Measurements from ENCODE around the gene CCDC121. TPM values are rescaled to one million over a fixed set of nuclear protein-coding genes. Genes with fewer than 3 reads are reported as not detected.

CCDC121 gene
- total and polyA plus RNA-seq, 10 of the 15 experiments (the other 5 are each of a cell fraction or from before 2014, with no cell fraction given) = 0.34 to 1.2 (median 0.63) TPM

DNA sequence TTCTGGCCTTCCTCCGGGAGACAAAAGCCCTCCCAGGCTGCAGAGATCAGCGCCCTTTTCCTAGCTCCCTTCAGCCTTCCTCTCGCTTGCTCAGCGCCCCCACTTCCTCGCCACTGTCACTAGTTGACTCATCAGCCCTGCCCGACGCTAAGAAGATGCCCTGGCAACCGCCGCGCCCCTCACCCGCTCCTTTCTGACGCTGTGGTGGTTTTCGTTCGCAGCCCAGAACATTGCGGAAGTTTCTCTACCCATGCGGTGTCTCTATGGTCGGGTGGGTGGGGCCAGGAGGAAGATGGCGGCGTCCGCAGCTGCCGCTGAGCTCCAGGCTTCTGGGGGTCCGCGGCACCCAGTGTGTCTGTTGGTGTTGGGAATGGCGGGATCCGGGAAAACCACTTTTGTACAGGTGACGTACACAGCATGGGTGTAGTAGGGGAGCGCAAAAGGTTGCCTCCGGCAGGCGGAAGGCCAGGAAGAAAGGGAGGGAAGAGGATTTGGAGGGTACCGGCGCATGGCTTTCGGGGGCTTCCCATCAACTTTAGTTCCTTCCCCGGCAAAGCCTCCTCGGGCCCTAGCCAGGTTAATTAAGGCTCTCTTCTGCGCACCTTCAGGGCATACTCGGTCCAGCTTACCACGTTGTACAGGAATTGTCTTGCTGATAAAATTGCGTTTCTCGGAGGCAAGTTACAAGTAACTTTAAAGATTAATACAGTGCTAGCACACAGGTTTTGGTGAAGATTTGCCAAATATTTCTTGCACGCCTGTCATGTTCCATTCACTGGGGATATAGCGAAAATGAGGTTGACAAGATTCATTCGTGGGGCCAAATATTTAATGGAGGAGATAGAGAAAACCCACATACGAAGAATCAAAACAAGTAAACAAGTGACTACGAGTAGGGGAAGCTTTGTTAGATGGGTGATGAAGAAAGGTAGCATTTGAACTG lies at the start of gene CCDC121, which contains the start of gene GPN1 (continued):
- TF ChIP-seq, protein P1, sequence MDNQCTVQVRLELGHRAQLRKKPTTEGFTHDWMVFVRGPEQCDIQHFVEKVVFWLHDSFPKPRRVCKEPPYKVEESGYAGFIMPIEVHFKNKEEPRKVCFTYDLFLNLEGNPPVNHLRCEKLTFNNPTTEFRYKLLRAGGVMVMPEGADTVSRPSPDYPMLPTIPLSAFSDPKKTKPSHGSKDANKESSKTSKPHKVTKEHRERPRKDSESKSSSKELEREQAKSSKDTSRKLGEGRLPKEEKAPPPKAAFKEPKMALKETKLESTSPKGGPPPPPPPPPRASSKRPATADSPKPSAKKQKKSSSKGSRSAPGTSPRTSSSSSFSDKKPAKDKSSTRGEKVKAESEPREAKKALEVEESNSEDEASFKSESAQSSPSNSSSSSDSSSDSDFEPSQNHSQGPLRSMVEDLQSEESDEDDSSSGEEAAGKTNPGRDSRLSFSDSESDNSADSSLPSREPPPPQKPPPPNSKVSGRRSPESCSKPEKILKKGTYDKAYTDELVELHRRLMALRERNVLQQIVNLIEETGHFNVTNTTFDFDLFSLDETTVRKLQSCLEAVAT (IDR thresholded peaks at IDR 0.05) = peak; percentile 82
- no peak for TF ChIP-seq CHD4 (IDR thresholded peaks at IDR 0.05)
- peak; percentile 65 for TF ChIP-seq SP1 (IDR thresholded peaks at IDR 0.05; ENCODE audit: low read depth, low read length)
- TF ChIP-seq, protein P2, sequence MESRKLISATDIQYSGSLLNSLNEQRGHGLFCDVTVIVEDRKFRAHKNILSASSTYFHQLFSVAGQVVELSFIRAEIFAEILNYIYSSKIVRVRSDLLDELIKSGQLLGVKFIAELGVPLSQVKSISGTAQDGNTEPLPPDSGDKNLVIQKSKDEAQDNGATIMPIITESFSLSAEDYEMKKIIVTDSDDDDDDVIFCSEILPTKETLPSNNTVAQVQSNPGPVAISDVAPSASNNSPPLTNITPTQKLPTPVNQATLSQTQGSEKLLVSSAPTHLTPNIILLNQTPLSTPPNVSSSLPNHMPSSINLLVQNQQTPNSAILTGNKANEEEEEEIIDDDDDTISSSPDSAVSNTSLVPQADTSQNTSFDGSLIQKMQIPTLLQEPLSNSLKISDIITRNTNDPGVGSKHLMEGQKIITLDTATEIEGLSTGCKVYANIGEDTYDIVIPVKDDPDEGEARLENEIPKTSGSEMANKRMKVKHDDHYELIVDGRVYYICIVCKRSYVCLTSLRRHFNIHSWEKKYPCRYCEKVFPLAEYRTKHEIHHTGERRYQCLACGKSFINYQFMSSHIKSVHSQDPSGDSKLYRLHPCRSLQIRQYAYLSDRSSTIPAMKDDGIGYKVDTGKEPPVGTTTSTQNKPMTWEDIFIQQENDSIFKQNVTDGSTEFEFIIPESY (IDR thresholded peaks at IDR 0.05) = no peak
- TF ChIP-seq SMARCA5 (IDR thresholded peaks at IDR 0.05) = no peak
- peak; percentile 68 for TF ChIP-seq IKZF1 (conservative IDR thresholded peaks at IDR 0.05)
- TF ChIP-seq, protein P3, sequence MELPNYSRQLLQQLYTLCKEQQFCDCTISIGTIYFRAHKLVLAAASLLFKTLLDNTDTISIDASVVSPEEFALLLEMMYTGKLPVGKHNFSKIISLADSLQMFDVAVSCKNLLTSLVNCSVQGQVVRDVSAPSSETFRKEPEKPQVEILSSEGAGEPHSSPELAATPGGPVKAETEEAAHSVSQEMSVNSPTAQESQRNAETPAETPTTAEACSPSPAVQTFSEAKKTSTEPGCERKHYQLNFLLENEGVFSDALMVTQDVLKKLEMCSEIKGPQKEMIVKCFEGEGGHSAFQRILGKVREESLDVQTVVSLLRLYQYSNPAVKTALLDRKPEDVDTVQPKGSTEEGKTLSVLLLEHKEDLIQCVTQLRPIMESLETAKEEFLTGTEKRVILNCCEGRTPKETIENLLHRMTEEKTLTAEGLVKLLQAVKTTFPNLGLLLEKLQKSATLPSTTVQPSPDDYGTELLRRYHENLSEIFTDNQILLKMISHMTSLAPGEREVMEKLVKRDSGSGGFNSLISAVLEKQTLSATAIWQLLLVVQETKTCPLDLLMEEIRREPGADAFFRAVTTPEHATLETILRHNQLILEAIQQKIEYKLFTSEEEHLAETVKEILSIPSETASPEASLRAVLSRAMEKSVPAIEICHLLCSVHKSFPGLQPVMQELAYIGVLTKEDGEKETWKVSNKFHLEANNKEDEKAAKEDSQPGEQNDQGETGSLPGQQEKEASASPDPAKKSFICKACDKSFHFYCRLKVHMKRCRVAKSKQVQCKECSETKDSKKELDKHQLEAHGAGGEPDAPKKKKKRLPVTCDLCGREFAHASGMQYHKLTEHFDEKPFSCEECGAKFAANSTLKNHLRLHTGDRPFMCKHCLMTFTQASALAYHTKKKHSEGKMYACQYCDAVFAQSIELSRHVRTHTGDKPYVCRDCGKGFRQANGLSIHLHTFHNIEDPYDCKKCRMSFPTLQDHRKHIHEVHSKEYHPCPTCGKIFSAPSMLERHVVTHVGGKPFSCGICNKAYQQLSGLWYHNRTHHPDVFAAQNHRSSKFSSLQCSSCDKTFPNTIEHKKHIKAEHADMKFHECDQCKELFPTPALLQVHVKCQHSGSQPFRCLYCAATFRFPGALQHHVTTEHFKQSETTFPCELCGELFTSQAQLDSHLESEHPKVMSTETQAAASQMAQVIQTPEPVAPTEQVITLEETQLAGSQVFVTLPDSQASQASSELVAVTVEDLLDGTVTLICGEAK (IDR thresholded peaks at IDR 0.05; ENCODE audit: borderline replicate concordance) = peak; percentile 86
- TF ChIP-seq ATF7 (IDR thresholded peaks at IDR 0.05; ENCODE audit: low read depth) = peak; percentile 75
- TF ChIP-seq NFIC (IDR thresholded peaks at IDR 0.05; ENCODE audit: low read depth, low read length) = peak; percentile 18; the same call in 1 of the 2 replicates
- no peak for TF ChIP-seq ZNF622 (IDR thresholded peaks at IDR 0.05)
- no peak for TF ChIP-seq WRNIP1 (IDR thresholded peaks at IDR 0.05; ENCODE audit: borderline replicate concordance, low read depth, low read length)
- TF ChIP-seq HDGF (IDR thresholded peaks at IDR 0.05) = peak; percentile 81
- peak; percentile 73; the same call in 1 of the 2 replicates for TF ChIP-seq DPF2 (IDR thresholded peaks at IDR 0.05)
- peak; percentile 91 for TF ChIP-seq POLR2AphosphoS5 (IDR thresholded peaks at IDR 0.05; ENCODE audit: low read length)
- peak; percentile 60; the same call in 1 of the 2 replicates for TF ChIP-seq BACH1 (IDR thresholded peaks at IDR 0.05; ENCODE audit: borderline replicate concordance)
- peak; percentile 40 for TF ChIP-seq MEF2B (IDR thresholded peaks at IDR 0.05; ENCODE audit: partially characterized antibody, poor library complexity, severe bottlenecking)
- TF ChIP-seq CBX5 (IDR thresholded peaks at IDR 0.05; ENCODE audit: low read depth) = no peak
- TF ChIP-seq KLF5 (IDR thresholded peaks at IDR 0.05; ENCODE audit: partially characterized antibody) = peak; percentile 78
- peak; percentile 81; the same call in 1 of the 2 replicates for TF ChIP-seq CBFB (IDR thresholded peaks at IDR 0.05; ENCODE audit: low read depth)
- TF ChIP-seq HCFC1 (IDR thresholded peaks at IDR 0.05; ENCODE audit: low read length) = peak; percentile 66

Measured in GM12878 (cell line).